Measurements from ENCODE around the gene ROCK2.

ROCK2 gene

GRCh38 chr2:11319939-11320338 is 24.5 kb downstream of the ROCK2 start:
- no peak for DNase-seq (ENCODE audit: low spot score)
- no peak for TF ChIP-seq CTCF (IDR thresholded peaks at IDR 0.05; ENCODE audit: extremely low read depth, missing control alignments)

GRCh38 chr2:11315074-11315705 is 29.2 kb downstream of the ROCK2 start:
- DNase-seq (ENCODE audit: low spot score), result no peak
- TF ChIP-seq CTCF (IDR thresholded peaks at IDR 0.05; ENCODE audit: extremely low read depth, missing control alignments), result no peak

- DNase-seq (ENCODE audit: low spot score), result no peak
- TF ChIP-seq CTCF (IDR thresholded peaks at IDR 0.05; ENCODE audit: extremely low read depth, missing control alignments), result no peak
Observed at GRCh38 chr2:11314487-11314886, 29.9 kb downstream of the ROCK2 start.

GRCh38 chr2:11312770-11313471 is 31.5 kb downstream of the ROCK2 start:
- TF ChIP-seq CTCF (IDR thresholded peaks at IDR 0.05; ENCODE audit: extremely low read depth, missing control alignments), result no peak
- DNase-seq (ENCODE audit: low spot score), result no peak

- no peak for TF ChIP-seq CTCF (IDR thresholded peaks at IDR 0.05; ENCODE audit: extremely low read depth, missing control alignments)
- DNase-seq (ENCODE audit: low spot score), result no peak
Observed at GRCh38 chr2:11311543-11311942, 32.9 kb downstream of the ROCK2 start.

- TF ChIP-seq CTCF (IDR thresholded peaks at IDR 0.05; ENCODE audit: extremely low read depth, missing control alignments), result no peak
Observed at GRCh38 chr2:11310212-11310611, 34.2 kb downstream of the ROCK2 start.

GRCh38 chr2:11309706-11310105 is 34.7 kb downstream of the ROCK2 start:
- no peak for TF ChIP-seq CTCF (IDR thresholded peaks at IDR 0.05; ENCODE audit: extremely low read depth, missing control alignments)
- DNase-seq (ENCODE audit: low spot score), result no peak

More at GRCh38 chr2:11310212-11310611, 34.2 kb downstream of the ROCK2 start:
- DNase-seq (ENCODE audit: low spot score), result no peak

All from GM20000 (cell line).